IMR-90 (cell line): ENCODE results near the gene TMEM37. TPM values are rescaled to one million over a fixed set of nuclear protein-coding genes. Genes with fewer than 3 reads are reported as not detected.

Experiments
- ATAC-seq: fragments of 200-7000 bp; cut with Tn5 transposase; 2 replicates; pipeline ENCODE4 v1.9.1; 2020; ENCODE audit warnings: low read depth, mild to moderate bottlenecking, moderate library complexity
- BruUV-seq: library from RNA; stranded (reverse); fragments of 400-500 nt; replicated peaks from 2 replicates; lab custom pipeline; 2021; lab: Mats Ljungman, UMichigan
- CTCF ChIA-PET: fragments of 300-600 bp; formaldehyde crosslinking; extraction: SDS; loops from one replicate; lab custom pipeline; 2021; ENCODE audit warnings: antibody characterized with exemption; lab: Yijun Ruan, JAX
- POLR2A ChIA-PET: fragments of 300-600 bp; sonication (Branson Sonifier 250); formaldehyde crosslinking; loops from one replicate; lab custom pipeline; 2022; ENCODE audit warnings: antibody characterized with exemption; ENCODE audit not compliant: unreplicated experiment; lab: Charles Lee
- DNase-seq: peaks from one replicate; pipeline ENCODE4 v3.0.0; 2013
- H2AFZ ChIP-seq: replicated peaks from 2 replicates; pipeline ENCODE3; 2013; ENCODE audit warnings: low read length, mild to moderate bottlenecking; ENCODE audit not compliant: poor library complexity
- H2AK5ac ChIP-seq: 2 replicates; pipeline ENCODE4 v1.6.1; 2013; ENCODE audit warnings: low read depth, low read length, inconsistent platforms
- H2AK9ac ChIP-seq: replicated peaks from 2 replicates; pipeline ENCODE3; 2013; ENCODE audit warnings: mild to moderate bottlenecking, low read depth, low read length, moderate library complexity; ENCODE audit not compliant: poor library complexity
- H2BK120ac ChIP-seq: 2 replicates; pipeline ENCODE4 v1.6.1; 2013; ENCODE audit warnings: low read depth, low read length, inconsistent platforms
- H2BK15ac ChIP-seq: 3 replicates; pipeline ENCODE4 v1.6.1; 2013; ENCODE audit warnings: low read depth, low read length, inconsistent platforms
- H2BK20ac ChIP-seq: 2 replicates; pipeline ENCODE4 v1.6.1; 2013; ENCODE audit warnings: low read depth, mild to moderate bottlenecking, inconsistent platforms, low read length, moderate library complexity
- H2BK5ac ChIP-seq: 2 replicates; pipeline ENCODE4 v1.6.1; 2013; ENCODE audit warnings: mild to moderate bottlenecking, low read depth, low read length, inconsistent platforms; ENCODE audit not compliant: poor library complexity, severe bottlenecking
- H3K14ac ChIP-seq: replicated peaks from 2 replicates; pipeline ENCODE4 v1.6.1; 2013; ENCODE audit warnings: low read depth, low read length, inconsistent platforms
- H3K18ac ChIP-seq: 2 replicates; pipeline ENCODE4 v1.6.1; 2013; ENCODE audit warnings: low read depth, low read length, control low read depth
- H3K23ac ChIP-seq: 2 replicates; pipeline ENCODE4 v1.6.1; 2013; ENCODE audit warnings: low read depth, low read length, inconsistent platforms
- H3K27ac ChIP-seq: 2 replicates; pipeline ENCODE4 v1.5.1; 2013; ENCODE audit warnings: mild to moderate bottlenecking, control low read depth, low read length; ENCODE audit not compliant: insufficient read depth
- H3K27me3 ChIP-seq: 2 replicates; pipeline ENCODE4 v1.6.1; 2013; ENCODE audit warnings: low read length; ENCODE audit not compliant: control insufficient read depth, insufficient read depth
- H3K36me3 ChIP-seq: 2 replicates; pipeline ENCODE4 v1.6.1; 2013; ENCODE audit warnings: low read length, mixed read lengths; ENCODE audit not compliant: control insufficient read depth, insufficient read depth
- H3K4ac ChIP-seq: 2 replicates; pipeline ENCODE4 v1.6.1; 2013; ENCODE audit warnings: low read depth, low read length, inconsistent platforms
- H3K4me1 ChIP-seq: 2 replicates; pipeline ENCODE4 v1.6.1; 2013; ENCODE audit warnings: low read length, mixed read lengths; ENCODE audit not compliant: control insufficient read depth, insufficient read depth
- H3K4me2 ChIP-seq: 2 replicates; pipeline ENCODE4 v1.6.1; 2013; ENCODE audit warnings: low read depth, mild to moderate bottlenecking, control low read depth, low read length, moderate library complexity
- H3K4me3 ChIP-seq: 2 replicates; pipeline ENCODE4 v1.5.1; 2013; ENCODE audit warnings: low read depth, mild to moderate bottlenecking, control low read depth, low read length, moderate library complexity; ENCODE audit not compliant: insufficient read depth
- H3K56ac ChIP-seq: 2 replicates; pipeline ENCODE4 v1.6.1; 2013; ENCODE audit warnings: low read length, inconsistent platforms; ENCODE audit not compliant: insufficient read depth; ENCODE audit errors: extremely low read depth
- H3K79me1 ChIP-seq, 2 experiments: 2 replicates each; pipeline ENCODE4 v1.6.1; 2013; ENCODE audit warnings: low read length in 2 of 2, inconsistent platforms in 1 of 2, low read depth in 1 of 2
- H3K9ac ChIP-seq: 2 replicates; pipeline ENCODE4 v1.6.1; 2013; ENCODE audit warnings: low read depth, low read length, control low read depth
- H3K9me1 ChIP-seq: 2 replicates; pipeline ENCODE4 v1.6.1; 2013; ENCODE audit warnings: low read length, inconsistent platforms; ENCODE audit not compliant: insufficient read depth
- H3K9me3 ChIP-seq: 2 replicates; pipeline ENCODE4 v1.6.1; 2013; ENCODE audit warnings: low read length; ENCODE audit not compliant: control insufficient read depth, insufficient read depth
- H4K20me1 ChIP-seq: 2 replicates; pipeline ENCODE4 v1.6.1; 2013; ENCODE audit warnings: low read length, inconsistent platforms; ENCODE audit not compliant: insufficient read depth
- H4K5ac ChIP-seq: 2 replicates; pipeline ENCODE4 v1.6.1; 2013; ENCODE audit warnings: mild to moderate bottlenecking, low read depth, low read length, control low read depth
- H4K8ac ChIP-seq, 2 experiments: 2 replicates each; pipeline ENCODE4 v1.6.1; 2013; ENCODE audit warnings: low read depth in 2 of 2, low read length in 2 of 2, control low read depth in 1 of 2, inconsistent platforms in 1 of 2
- H4K91ac ChIP-seq: 2 replicates; pipeline ENCODE4 v1.6.1; 2013; ENCODE audit warnings: low read depth, low read length, inconsistent platforms; ENCODE audit not compliant: insufficient read depth
- BHLHE40 ChIP-seq: fragments of 150-350 bp; IDR thresholded peaks from 2 replicates; pipeline ENCODE4 v1.6.1; 2016; ENCODE audit warnings: mild to moderate bottlenecking, low read depth, low read length
- CEBPB ChIP-seq: IDR thresholded peaks from 2 replicates; pipeline ENCODE4 v1.6.1; 2012; ENCODE audit warnings: low read depth, low read length, improper control_type of control experiment
- CHD1 ChIP-seq: IDR thresholded peaks from 2 replicates; pipeline ENCODE4 v1.6.1; 2012; ENCODE audit warnings: low read depth, low read length, improper control_type of control experiment
- ELK1 ChIP-seq: fragments of 150-350 bp; IDR thresholded peaks from 2 replicates; pipeline ENCODE4 v1.6.1; 2016; ENCODE audit warnings: low read depth, mild to moderate bottlenecking, low read length, moderate library complexity, borderline replicate concordance
- FOS ChIP-seq: fragments of 150-350 bp; IDR thresholded peaks from 2 replicates; pipeline ENCODE4 v1.6.1; 2016; ENCODE audit warnings: low read depth, low read length
- MAFK ChIP-seq: IDR thresholded peaks from 2 replicates; pipeline ENCODE4 v1.6.1; 2012; ENCODE audit warnings: low read depth, low read length, improper control_type of control experiment
- MAZ ChIP-seq: IDR thresholded peaks from 2 replicates; pipeline ENCODE4 v1.6.1; 2012; ENCODE audit warnings: low read depth, mild to moderate bottlenecking, low read length, improper control_type of control experiment, moderate library complexity, borderline replicate concordance
- NFE2L2 ChIP-seq: fragments of 150-350 bp; IDR thresholded peaks from 2 replicates; pipeline ENCODE4 v1.6.1; 2016; ENCODE audit warnings: low read depth, mild to moderate bottlenecking, low read length
- POLR2A ChIP-seq: IDR thresholded peaks from 2 replicates; pipeline ENCODE4 v1.6.1; 2012; ENCODE audit warnings: mild to moderate bottlenecking, low read depth, low read length
- RAD21 ChIP-seq: IDR thresholded peaks from 2 replicates; pipeline ENCODE4 v1.6.1; 2012; ENCODE audit warnings: low read length, improper control_type of control experiment
- RCOR1 ChIP-seq: IDR thresholded peaks from 2 replicates; pipeline ENCODE4 v1.6.1; 2012; ENCODE audit warnings: mild to moderate bottlenecking, low read length, improper control_type of control experiment; ENCODE audit not compliant: insufficient replicate concordance
- RFX5 ChIP-seq: IDR thresholded peaks from 2 replicates; pipeline ENCODE4 v1.8.0; 2012; ENCODE audit warnings: low read depth, mild to moderate bottlenecking, low read length, moderate library complexity
- SMC3 ChIP-seq: fragments of 150-350 bp; IDR thresholded peaks from 2 replicates; pipeline ENCODE4 v1.6.1; 2016; ENCODE audit warnings: low read depth, mild to moderate bottlenecking, antibody characterized with exemption, low read length, moderate library complexity
- USF2 ChIP-seq: fragments of 150-350 bp; IDR thresholded peaks from 2 replicates; pipeline ENCODE4 v1.6.1; 2017; ENCODE audit warnings: mild to moderate bottlenecking, antibody characterized with exemption, low read length, low read depth
- WGBS, 2 experiments: methylation state at CpG; one replicate each; pipeline versions ENCODE4 v1.1.5 to v1.1.7; 2013; ENCODE audit warnings: missing lambda C conversion rate in 2 of 2; ENCODE audit not compliant: insufficient read length in 1 of 2; ENCODE audit errors: extremely low coverage in 2 of 2; 5-methylcytosine and 5-hydroxymethylcytosine counted together
- dilution Hi-C: fragments of 300-500 bp; cut with HindIII; formaldehyde crosslinking; loops from one replicate; pipeline ENCODE4 v1.14.3; 2018; ENCODE audit warnings: low sequenced_read_pairs; ENCODE audit not compliant: unreplicated experiment
- in situ Hi-C: fragments of 300-500 bp; cut with MboI; formaldehyde crosslinking; loops from 3 replicates; pipeline ENCODE4 v1.14.3; 2019; ENCODE audit warnings: low sequenced_read_pairs, inconsistent platforms, mixed read lengths
- intact Hi-C: fragments of 100-400 bp; cut with micrococcal nuclease; formaldehyde crosslinking; loops from 2 replicates; pipeline ENCODE4 v1.10.0; 2022
- polyA plus RNA-seq, 3 experiments: library from polyadenylated mRNA; depleted of rRNA; stranded (reverse); fragments of >200 nt; gene quantifications; 2 replicates each; pipeline ENCODE4 v1.2.3, GENCODE V29; 2012; ENCODE audit warnings: low replicate concordance in 1 of 3
- total RNA-seq: library from RNA; depleted of rRNA; stranded (reverse); fragments of >200 nt; gene quantifications from 2 replicates; pipeline ENCODE4 v1.2.3, GENCODE V29; 2012
- TF ChIP-seq, protein P1 (sequence below): conservative IDR thresholded peaks from 2 replicates; pipeline ENCODE4 v1.5.1; 2012; ENCODE audit warnings: mild to moderate bottlenecking, low read depth, low read length, improper control_type of control experiment

The TMEM37 gene
- total and polyA plus RNA-seq, 2 of the 4 experiments (the other 2 are of a cell fraction): under 0.01 to 0.39 TPM

DNA sequence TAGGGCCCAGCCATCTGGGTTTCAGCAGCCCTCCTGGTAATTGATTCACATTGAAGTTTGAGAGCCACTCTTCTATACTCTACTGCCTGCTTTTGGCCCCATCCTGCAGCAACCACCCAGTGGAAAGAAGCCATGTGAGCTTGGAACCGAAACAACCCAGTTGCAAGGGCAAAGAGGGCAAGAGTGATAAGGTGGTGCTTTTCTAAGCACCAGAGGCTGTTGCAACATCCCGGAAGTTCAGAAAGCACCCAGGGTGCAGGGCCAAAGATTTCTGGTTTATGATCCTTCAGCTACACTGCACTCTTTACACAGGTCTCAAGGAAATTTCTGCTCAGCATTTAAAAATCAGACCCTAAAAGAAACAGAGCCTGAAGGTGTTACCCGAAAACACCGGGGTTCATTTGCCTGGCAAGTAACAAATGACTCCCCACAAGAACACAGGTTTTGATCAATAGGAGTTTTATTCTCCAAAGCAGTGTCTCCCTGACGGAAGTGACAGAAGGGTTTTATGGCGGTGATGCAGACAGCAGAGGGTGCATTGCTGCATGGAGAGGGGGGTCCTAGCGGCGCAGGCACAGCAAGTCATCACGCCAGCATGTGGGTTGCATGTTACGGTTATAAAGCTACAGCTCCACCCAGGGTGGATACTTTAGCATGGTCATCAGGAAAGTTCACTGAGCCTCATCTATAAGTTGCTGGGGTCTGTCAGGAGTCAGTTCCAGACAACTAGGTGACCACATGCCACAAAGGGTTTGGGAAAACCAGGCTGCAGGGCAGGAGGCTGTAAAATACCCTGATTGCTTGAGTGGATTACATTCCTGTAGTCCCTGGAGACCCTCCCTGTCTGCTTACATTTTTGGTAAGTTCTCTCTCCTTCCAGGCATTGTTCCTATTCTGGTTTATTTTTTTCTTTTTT, 28.8 kb upstream of the TMEM37 start:
- H3K9me3 ChIP-seq: no peaks in the 10 kb centered on the region
- ATAC-seq (no peak), DNase-seq (no peak)
- H3K4me3 ChIP-seq: no peak overlapping the region
- no peak overlapping the region for H2BK120ac ChIP-seq
- no TSS peak for BruUV-seq
- no peak overlapping the region for H3K56ac ChIP-seq
- POLR2A ChIA-PET: no interaction called here
- H2BK20ac ChIP-seq: no peak overlapping the region
- intact Hi-C loops: no loop called here
- H3K4ac ChIP-seq: no peak overlapping the region
- no peak overlapping the region for H4K5ac ChIP-seq
- peaks cover 3% of the 10 kb centered on the region for H3K27me3 ChIP-seq
- H3K4me1 ChIP-seq: no peaks in the 10 kb centered on the region
- no peak overlapping the region for H3K14ac ChIP-seq
- no peak overlapping the region for H2BK15ac ChIP-seq
- H3K9me1 ChIP-seq: no peaks in the 10 kb centered on the region
- H2AK9ac ChIP-seq: no peak overlapping the region
- in situ Hi-C loops: no loop called here
- H3K23ac ChIP-seq: no peak overlapping the region
- CTCF ChIA-PET: interaction anchor here (0.5 kb wide), 1 partner anchor 909 kb away, joined by 3 read pairs; no protein-coding TSS in a partner anchor
- no peak overlapping the region for H4K8ac ChIP-seq
- no peaks in the 10 kb centered on the region for H3K79me1 ChIP-seq
- no peak overlapping the region for H3K18ac ChIP-seq
- H2AK5ac ChIP-seq: no peak overlapping the region
- H4K91ac ChIP-seq: no peak overlapping the region
- H4K20me1 ChIP-seq: no peaks in the 10 kb centered on the region
- dilution Hi-C loops: no loop called here
- H3K27ac ChIP-seq: no peak overlapping the region
- no peak overlapping the region for H3K4me2 ChIP-seq
- H2AFZ ChIP-seq: no peak overlapping the region
- H2BK5ac ChIP-seq: no peak overlapping the region
- no peak overlapping the region for H3K9ac ChIP-seq
- no peaks in the 10 kb centered on the region for H3K36me3 ChIP-seq
- WGBS, 2 experiments: 63% methylated on average over 5 of the region's 10 CpGs; no CpG with 5 or more reads in 1 of the 2 experiments
- TF ChIP-seq POLR2A: no peak
- TF ChIP-seq SMC3: no peak
- no peak for TF ChIP-seq FOS
- TF ChIP-seq RFX5: no peak
- no peak for TF ChIP-seq MAZ
- no peak for TF ChIP-seq BHLHE40
- TF ChIP-seq MAFK: no peak
- TF ChIP-seq USF2: no peak
- TF ChIP-seq, protein P1, sequence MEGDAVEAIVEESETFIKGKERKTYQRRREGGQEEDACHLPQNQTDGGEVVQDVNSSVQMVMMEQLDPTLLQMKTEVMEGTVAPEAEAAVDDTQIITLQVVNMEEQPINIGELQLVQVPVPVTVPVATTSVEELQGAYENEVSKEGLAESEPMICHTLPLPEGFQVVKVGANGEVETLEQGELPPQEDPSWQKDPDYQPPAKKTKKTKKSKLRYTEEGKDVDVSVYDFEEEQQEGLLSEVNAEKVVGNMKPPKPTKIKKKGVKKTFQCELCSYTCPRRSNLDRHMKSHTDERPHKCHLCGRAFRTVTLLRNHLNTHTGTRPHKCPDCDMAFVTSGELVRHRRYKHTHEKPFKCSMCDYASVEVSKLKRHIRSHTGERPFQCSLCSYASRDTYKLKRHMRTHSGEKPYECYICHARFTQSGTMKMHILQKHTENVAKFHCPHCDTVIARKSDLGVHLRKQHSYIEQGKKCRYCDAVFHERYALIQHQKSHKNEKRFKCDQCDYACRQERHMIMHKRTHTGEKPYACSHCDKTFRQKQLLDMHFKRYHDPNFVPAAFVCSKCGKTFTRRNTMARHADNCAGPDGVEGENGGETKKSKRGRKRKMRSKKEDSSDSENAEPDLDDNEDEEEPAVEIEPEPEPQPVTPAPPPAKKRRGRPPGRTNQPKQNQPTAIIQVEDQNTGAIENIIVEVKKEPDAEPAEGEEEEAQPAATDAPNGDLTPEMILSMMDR: no peak
- TF ChIP-seq RCOR1: no peak
- no peak for TF ChIP-seq CEBPB
- no peak for TF ChIP-seq CHD1
- no peak for TF ChIP-seq NFE2L2
- TF ChIP-seq ELK1: no peak
- TF ChIP-seq RAD21: no peak
